Measurements from ENCODE around the gene ZNF778. TPM values are rescaled to one million over a fixed set of nuclear protein-coding genes. Genes with fewer than 3 reads are reported as not detected.
A peak's percentile ranks its signal among the peaks of the same experiment; 100 is the strongest.

The ZNF778 gene
- 7.2 and 11.4 TPM in 2 replicates for total RNA-seq

GRCh38 chr16:89217388-89218191 lies at the start of gene ZNF778:
ZNF778 (plus strand) TSS chr16:89217703; CDS start chr16:89221128, 3,425 bp downstream.
- Mint-ChIP-seq H3K27me3 (no peaks in the 10 kb centered on the region), H3K36me3 (ENCODE audit: low read depth) (peaks cover 20% of the 10 kb centered on the region), H3K4me1 (peaks cover 19% of the 10 kb centered on the region), H3K4me3 (peak within 1 kb of the TSS; percentile 91), H3K27ac (peak within 1 kb of the TSS; percentile 93), H3K9me3 (no peaks in the 10 kb centered on the region)
- CTCF ChIA-PET, result interaction anchor here (1.0 to 3.1 kb wide), 5 partner anchors 290 to 480 kb away, joined by 3 to 36 read pairs (median 7); partner anchors contain the start of genes SPG7 and TRAPPC2L
- DNase-seq (peak; percentile 80), ATAC-seq (ENCODE audit: low read depth) (peak; percentile 86)
- TF ChIP-seq CTCF (IDR thresholded peaks at IDR 0.05), result no peak
- intact Hi-C loops (cut with micrococcal nuclease), result loop anchor here (1.0 to 10.0 kb wide), 6 partner anchors 23 to 773 kb away; partner anchors contain the start of genes IL17C and PIEZO1
- POLR2A ChIA-PET, result interaction anchor here (0.6 to 1.4 kb wide), 22 partner anchors 14 to 656 kb away, joined by 3 to 16 read pairs (median 4); partner anchors contain the start of genes ACSF3, APRT, CDH15 and GALNS

GRCh38 chr16:89168381-89169189 lies 48.9 kb upstream of the ZNF778 start:
- ChIA-PET CTCF (interaction anchor here (0.7 to 1.5 kb wide), 3 partner anchors 228 to 431 kb away, joined by 3 to 5 read pairs (median 3); no protein-coding TSS in a partner anchor), POLR2A (interaction anchor here (0.6 kb wide), 1 partner anchor 225 kb away, joined by 5 read pairs; no protein-coding TSS in a partner anchor)
- ATAC-seq (ENCODE audit: low read depth) (no peak), DNase-seq (no peak)
- Mint-ChIP-seq H3K4me3 (no peak overlapping the region), H3K27me3 (peaks cover 2% of the 10 kb centered on the region), H3K4me1 (peaks cover 24% of the 10 kb centered on the region), H3K36me3 (ENCODE audit: low read depth) (no peaks in the 10 kb centered on the region), H3K9me3 (no peaks in the 10 kb centered on the region), H3K27ac (no peak overlapping the region)
- intact Hi-C loops (cut with micrococcal nuclease), result no loop called here
- TF ChIP-seq CTCF (IDR thresholded peaks at IDR 0.05), result no peak

GRCh38 chr16:89169778-89170177 lies 47.7 kb upstream of the ZNF778 start:
- no peak for ATAC-seq (ENCODE audit: low read depth)
- peaks cover 2% of the 10 kb centered on the region for H3K27me3 Mint-ChIP-seq
- CTCF ChIA-PET, result interaction anchor here (1.5 kb wide), 1 partner anchor 432 kb away, joined by 5 read pairs; no protein-coding TSS in a partner anchor

More at GRCh38 chr16:89169778-89170177, 47.7 kb upstream of the ZNF778 start:
- no peaks in the 10 kb centered on the region for H3K9me3 Mint-ChIP-seq
- H3K4me3 Mint-ChIP-seq, result no peak overlapping the region
- no peak for DNase-seq
- intact Hi-C loops (cut with micrococcal nuclease), result loop anchor here (5.0 to 10.0 kb wide), 2 partner anchors 72 to 715 kb away; partner anchors contain the start of gene ZFPM1
- peaks cover 16% of the 10 kb centered on the region for H3K4me1 Mint-ChIP-seq
- no peak for TF ChIP-seq CTCF (IDR thresholded peaks at IDR 0.05)
- no peak overlapping the region for H3K27ac Mint-ChIP-seq
- POLR2A ChIA-PET, result no interaction called here
- H3K36me3 Mint-ChIP-seq (ENCODE audit: low read depth), result no peaks in the 10 kb centered on the region

Data from activated B cell treated with CpG ODN at 0.5 μM for 24 hours (primary cell).